Bronchial epithelial cell (primary cell): ENCODE data around the gene FAHD1. TPM values are rescaled to one million over a fixed set of nuclear protein-coding genes. Genes with fewer than 3 reads are reported as not detected.

Experiments used
- DNase-seq: peaks from one replicate; pipeline ENCODE4 v3.0.0-alpha.2; 2010; ENCODE audit warnings: low read depth
- FAIRE-seq: peaks from 2 replicates; lab custom pipeline; 2011; peaks lifted over from hg19 to GRCh38; lab: Jason Lieb, UNC
- H3K27me3 ChIP-seq: 2 replicates; pipeline ENCODE4 v1.5.1; 2011; ENCODE audit warnings: low read length; ENCODE audit not compliant: control insufficient read depth, insufficient read depth
- H3K36me3 ChIP-seq: 2 replicates; pipeline ENCODE4 v1.5.1; 2011; ENCODE audit warnings: low read length; ENCODE audit not compliant: control insufficient read depth, insufficient read depth
- H3K4me3 ChIP-seq: 2 replicates; pipeline ENCODE4 v1.5.1; 2011; ENCODE audit warnings: mild to moderate bottlenecking, low read depth, low read length, control low read depth
- total RNA-seq: library from RNA; depleted of rRNA; stranded (reverse); fragments of >200 nt; gene quantifications from 2 replicates; pipeline ENCODE4 v1.2.1, GENCODE V29; 2014
- TF ChIP-seq, protein P1 (sequence below): IDR thresholded peaks from 2 replicates; pipeline ENCODE4 v1.5.1; 2011; ENCODE audit warnings: mild to moderate bottlenecking, moderate library complexity, low read length, control low read depth, inconsistent platforms; ENCODE audit not compliant: insufficient read depth, severe bottlenecking

FAHD1 gene
- total RNA-seq, 1 donor from 2014 or later, result 61.9 TPM

DNA sequence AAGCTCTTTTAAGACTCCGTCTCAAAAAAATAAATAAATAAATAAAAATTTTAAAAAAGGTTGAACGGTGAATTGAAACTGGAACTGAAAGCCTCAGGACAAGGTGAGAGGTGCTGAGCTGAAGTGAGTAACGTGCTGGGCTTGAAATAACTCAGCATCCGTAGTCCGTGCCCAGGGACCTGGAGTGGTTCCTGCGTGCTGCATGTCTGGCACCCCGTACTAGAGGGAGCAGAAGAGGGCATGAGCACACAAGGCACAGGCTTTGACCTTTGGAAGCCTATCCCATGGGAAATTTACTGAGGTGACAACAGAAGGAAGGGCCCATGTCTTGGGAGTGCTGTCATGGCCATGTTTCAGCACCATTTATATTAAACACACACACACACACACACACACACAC lies 49.5 kb downstream of the FAHD1 start:
- FAIRE-seq, result no peak
- no peaks in the 10 kb centered on the region for H3K36me3 ChIP-seq
- H3K27me3 ChIP-seq, result peaks cover 7% of the 10 kb centered on the region
- H3K4me3 ChIP-seq, result no peak overlapping the region
- TF ChIP-seq, protein P1, sequence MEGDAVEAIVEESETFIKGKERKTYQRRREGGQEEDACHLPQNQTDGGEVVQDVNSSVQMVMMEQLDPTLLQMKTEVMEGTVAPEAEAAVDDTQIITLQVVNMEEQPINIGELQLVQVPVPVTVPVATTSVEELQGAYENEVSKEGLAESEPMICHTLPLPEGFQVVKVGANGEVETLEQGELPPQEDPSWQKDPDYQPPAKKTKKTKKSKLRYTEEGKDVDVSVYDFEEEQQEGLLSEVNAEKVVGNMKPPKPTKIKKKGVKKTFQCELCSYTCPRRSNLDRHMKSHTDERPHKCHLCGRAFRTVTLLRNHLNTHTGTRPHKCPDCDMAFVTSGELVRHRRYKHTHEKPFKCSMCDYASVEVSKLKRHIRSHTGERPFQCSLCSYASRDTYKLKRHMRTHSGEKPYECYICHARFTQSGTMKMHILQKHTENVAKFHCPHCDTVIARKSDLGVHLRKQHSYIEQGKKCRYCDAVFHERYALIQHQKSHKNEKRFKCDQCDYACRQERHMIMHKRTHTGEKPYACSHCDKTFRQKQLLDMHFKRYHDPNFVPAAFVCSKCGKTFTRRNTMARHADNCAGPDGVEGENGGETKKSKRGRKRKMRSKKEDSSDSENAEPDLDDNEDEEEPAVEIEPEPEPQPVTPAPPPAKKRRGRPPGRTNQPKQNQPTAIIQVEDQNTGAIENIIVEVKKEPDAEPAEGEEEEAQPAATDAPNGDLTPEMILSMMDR, result no peak
- DNase-seq, result no peak

- Histone ChIP-seq H3K36me3 (no peaks in the 10 kb centered on the region), H3K27me3 (peaks cover 7% of the 10 kb centered on the region), H3K4me3 (no peak overlapping the region)
- DNase-seq (no peak), FAIRE-seq (peak; percentile 32)
- TF ChIP-seq, protein P1, result no peak
Observed at GRCh38 chr16:1877089-1877488, 50.1 kb downstream of the FAHD1 start.

- Histone ChIP-seq H3K4me3 (no peak overlapping the region), H3K36me3 (no peaks in the 10 kb centered on the region), H3K27me3 (peaks cover 5% of the 10 kb centered on the region)
- DNase-seq (no peak), FAIRE-seq (no peak)
- TF ChIP-seq, protein P1, result no peak
Observed at GRCh38 chr16:1877804-1878203, 50.8 kb downstream of the FAHD1 start.

DNA sequence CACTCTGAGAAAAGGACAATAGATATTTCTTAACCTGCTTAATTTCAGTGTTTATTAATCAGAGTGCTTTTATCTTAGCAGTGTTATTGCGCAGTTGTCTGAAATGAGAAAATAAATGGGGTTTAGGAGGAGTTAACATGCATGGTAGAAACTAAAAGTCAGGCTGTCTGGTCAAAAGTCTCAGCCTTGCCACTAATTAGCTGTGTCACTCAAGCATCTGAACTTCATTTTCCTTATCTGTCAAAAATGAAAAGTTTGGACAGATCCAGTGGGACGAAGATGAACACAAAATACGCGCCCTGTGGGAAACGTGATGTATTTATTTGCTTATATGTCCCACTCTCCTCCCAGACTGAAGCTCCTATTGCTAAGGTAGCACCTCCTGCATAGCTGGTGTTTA lies 51.2 kb downstream of the FAHD1 start:
- Histone ChIP-seq H3K36me3 (no peaks in the 10 kb centered on the region), H3K27me3 (peaks cover 5% of the 10 kb centered on the region), H3K4me3 (no peak overlapping the region)
- DNase-seq (no peak), FAIRE-seq (no peak)
- TF ChIP-seq, protein P1, result no peak

Other genes starting within 250 kb of the FAHD1 start
- gene IFT140, start 215.1 kb upstream of the FAHD1 start, total RNA-seq, result 10.8 and 12.4 TPM in 2 replicates
- 3.9 and 5.0 TPM in 2 replicates for gene CRAMP1, start 214.8 kb upstream of the FAHD1 start, total RNA-seq
- gene JPT2, start 148.9 kb upstream of the FAHD1 start, total RNA-seq, result 55.0 and 59.2 TPM in 2 replicates
- 24.5 and 28.7 TPM in 2 replicates for gene MAPK8IP3, start 121.0 kb upstream of the FAHD1 start, total RNA-seq
- gene NME3, start 55.7 kb upstream of the FAHD1 start, total RNA-seq, result 48.5 and 56.9 TPM in 2 replicates
- 5.8 and 6.1 TPM in 2 replicates for gene EME2, start 54.4 kb upstream of the FAHD1 start, total RNA-seq
- 71.3 and 74.8 TPM in 2 replicates for gene MRPS34, start 54.1 kb upstream of the FAHD1 start, total RNA-seq
- 35.5 and 48.2 TPM in 2 replicates for gene SPSB3, start 44.6 kb upstream of the FAHD1 start, total RNA-seq
- gene NUBP2, start 44.2 kb upstream of the FAHD1 start, total RNA-seq, result 60.2 and 82.9 TPM in 2 replicates
- gene IGFALS, start 33.5 kb upstream of the FAHD1 start, total RNA-seq, result under 0.01 TPM in 1 of 2 replicates, not detected in the other
- gene HAGH, start 381 bp upstream of the FAHD1 start, total RNA-seq, result 60.0 and 91.8 TPM in 2 replicates
- gene MEIOB, start 45.0 kb downstream of the FAHD1 start, total RNA-seq, result 0.26 TPM in 1 of 2 replicates, not detected in the other
- 2.2 TPM in 1 of 2 replicates, not detected in the other for gene HS3ST6, start 91.2 kb downstream of the FAHD1 start, total RNA-seq
- gene MSRB1, start 116.0 kb downstream of the FAHD1 start, total RNA-seq, result 2.9 and 6.0 TPM in 2 replicates
- under 0.01 and 0.13 TPM in 2 replicates for gene RPL3L, start 127.5 kb downstream of the FAHD1 start, total RNA-seq
- 115 and 219 TPM in 2 replicates for gene NDUFB10, start 132.3 kb downstream of the FAHD1 start, total RNA-seq
- 5,082 and 6,563 TPM in 2 replicates for gene RPS2, start 137.6 kb downstream of the FAHD1 start, total RNA-seq
- not detected in 2 replicates for gene RNF151, start 139.7 kb downstream of the FAHD1 start, total RNA-seq
- 38.5 and 44.5 TPM in 2 replicates for gene TBL3, start 144.8 kb downstream of the FAHD1 start, total RNA-seq
- 1.6 and 2.0 TPM in 2 replicates for gene NOXO1, start 154.3 kb downstream of the FAHD1 start, total RNA-seq
- gene GFER, start 157.0 kb downstream of the FAHD1 start, total RNA-seq, result 16.1 and 18.4 TPM in 2 replicates
- gene SYNGR3, start 162.8 kb downstream of the FAHD1 start, total RNA-seq, result 2.9 and 5.2 TPM in 2 replicates
- 26.3 and 31.9 TPM in 2 replicates for gene ZNF598, start 182.6 kb downstream of the FAHD1 start, total RNA-seq
- 0.13 TPM in 1 of 2 replicates, not detected in the other for gene NPW, start 192.6 kb downstream of the FAHD1 start, total RNA-seq
- gene NHERF2, start 199.7 kb downstream of the FAHD1 start, total RNA-seq, result 15.8 and 20.1 TPM in 2 replicates
- 18.6 and 44.0 TPM in 2 replicates for gene NTHL1, start 220.6 kb downstream of the FAHD1 start, total RNA-seq
- gene TSC2, start 220.8 kb downstream of the FAHD1 start, total RNA-seq, result 25.0 and 34.7 TPM in 2 replicates